ENCODE data around the gene ERH. TPM values are rescaled to one million over a fixed set of nuclear protein-coding genes. Genes with fewer than 3 reads are reported as not detected.

ERH gene
- total RNA-seq, 4 donors from 2014 or later: 52.6 to 88.0 (median 74.3) TPM

- Histone ChIP-seq H3K4me1 (no peaks in the 10 kb centered on the region), H3K9me3 (no peaks in the 10 kb centered on the region), H3K36me3 (no peaks in the 10 kb centered on the region), H3K27me3 (no peaks in the 10 kb centered on the region), H3K4me3 (replicated peaks in 1 of 3) (no peak overlapping the region), H3K27ac (no peak overlapping the region)
- TF ChIP-seq CTCF (IDR thresholded peaks at IDR 0.05): no peak
- TF ChIP-seq POLR2A (IDR thresholded peaks at IDR 0.05): no peak
- 80 to 91% methylated on average over 1 to 6 of the region's 6 CpGs for WGBS, 2 donors
- no peak for DNase-seq
- intact Hi-C loops (cut with DNase I): no loop called here
These were observed 63.5 kb downstream of the ERH start for GRCh38 chr14:69334576-69334975.

- WGBS, 2 donors: 73 to 79% methylated on average over 4 of the region's 4 CpGs
- no peaks in the 10 kb centered on the region for H3K9me3 ChIP-seq
- H3K36me3 ChIP-seq: no peaks in the 10 kb centered on the region
- TF ChIP-seq CTCF (IDR thresholded peaks at IDR 0.05) (no peak), POLR2A (IDR thresholded peaks at IDR 0.05) (no peak)
- intact Hi-C loops (cut with DNase I): no loop called here
- H3K27me3 ChIP-seq: no peaks in the 10 kb centered on the region
- no peak for DNase-seq
- no peak overlapping the region for H3K27ac ChIP-seq
- H3K4me1 ChIP-seq: no peaks in the 10 kb centered on the region
- no peak overlapping the region for H3K4me3 ChIP-seq (replicated peaks in 1 of 3)
These were observed 64.2 kb downstream of the ERH start for GRCh38 chr14:69333791-69334337.

- Histone ChIP-seq H3K9me3 (no peaks in the 10 kb centered on the region), H3K4me3 (replicated peaks in 1 of 3) (no peak overlapping the region), H3K27ac (no peak overlapping the region), H3K4me1 (no peaks in the 10 kb centered on the region), H3K36me3 (no peaks in the 10 kb centered on the region), H3K27me3 (no peaks in the 10 kb centered on the region)
- TF ChIP-seq CTCF (IDR thresholded peaks at IDR 0.05) (no peak), POLR2A (IDR thresholded peaks at IDR 0.05) (no peak)
- intact Hi-C loops (cut with DNase I): no loop called here
- DNase-seq: no peak
- WGBS, 2 donors: 76 to 84% methylated on average over 12 to 13 of the region's 13 CpGs
These were observed 65.2 kb downstream of the ERH start for GRCh38 chr14:69332782-69333395.

GRCh38 chr14:69331206-69331605, 66.9 kb downstream of the ERH start:
- Histone ChIP-seq H3K9me3 (no peaks in the 10 kb centered on the region), H3K4me1 (no peaks in the 10 kb centered on the region), H3K4me3 (replicated peaks in 1 of 3) (no peak overlapping the region), H3K27me3 (no peaks in the 10 kb centered on the region), H3K36me3 (no peaks in the 10 kb centered on the region), H3K27ac (no peak overlapping the region)
- TF ChIP-seq CTCF (IDR thresholded peaks at IDR 0.05) (no peak), POLR2A (IDR thresholded peaks at IDR 0.05) (no peak)
- intact Hi-C loops (cut with DNase I): no loop called here
- DNase-seq: no peak
- 90 to 96% methylated on average over 2 to 4 of the region's 4 CpGs for WGBS, 2 donors

Other genes starting within 250 kb of the ERH start
- 10 to 100 TPM; 36.0 to 53.6 (median 38.9) TPM for gene DCAF5, start 245.2 kb downstream of the ERH start, total RNA-seq
- gene EXD2, start 206.8 kb downstream of the ERH start, total RNA-seq: 10 to 100 TPM; 21.2 to 28.3 (median 25.2) TPM
- gene GALNT16, start 138.1 kb downstream of the ERH start, total RNA-seq: 1 to 10 TPM; 2.2 to 7.1 (median 6.9) TPM
- 100 to 1,000 TPM in 1 of 4 donors, 10 to 100 TPM in 3; 64.9 to 101 (median 81.3) TPM for gene SLC39A9, start 393 bp upstream of the ERH start, total RNA-seq
- 1 to 10 TPM in 3 of 4 donors, under 1 TPM in 1; 0.40 to 7.6 (median 2.7) TPM for gene PLEKHD1, start 86.4 kb upstream of the ERH start, total RNA-seq
- gene CCDC177, start 176.6 kb upstream of the ERH start, total RNA-seq: not detected
- 10 to 100 TPM; 37.5 to 70.4 (median 44.5) TPM for gene SUSD6, start 213.3 kb upstream of the ERH start, total RNA-seq

Measured in thyroid gland (tissue), 4 donors.